Kidney epithelial cell (primary cell): Measurements from ENCODE around the gene ZSCAN25. TPM values are rescaled to one million over a fixed set of nuclear protein-coding genes. Genes with fewer than 3 reads are reported as not detected.
"Not testable (repeated sequence)": the region's sequence is repeated elsewhere in the genome, so short reads cannot be mapped to it uniquely, and the experiment has no call there.

Experiments
- DNase-seq: peaks from one replicate; pipeline ENCODE4 v3.0.0-alpha.2; 2010; ENCODE audit warnings: low read depth
- H3K27me3 ChIP-seq: 2 replicates; pipeline ENCODE4 v1.6.0; 2011; ENCODE audit warnings: low read length; ENCODE audit not compliant: control insufficient read depth, insufficient read depth
- H3K36me3 ChIP-seq: 2 replicates; pipeline ENCODE4 v1.5.1; 2011; ENCODE audit warnings: low read length; ENCODE audit not compliant: control insufficient read depth, insufficient read depth
- H3K4me3 ChIP-seq: 2 replicates; pipeline ENCODE4 v1.5.1; 2011; ENCODE audit warnings: low read depth, mild to moderate bottlenecking, control low read depth, low read length
- total RNA-seq: library from RNA; depleted of rRNA; stranded (reverse); fragments of >200 nt; gene quantifications from 2 replicates; pipeline ENCODE4 v1.2.3, GENCODE V29; 2015
- TF ChIP-seq, protein P1 (sequence below): IDR thresholded peaks from 2 replicates; pipeline ENCODE4 v1.5.1; 2011; ENCODE audit warnings: mild to moderate bottlenecking, moderate library complexity, low read length, control low read depth, inconsistent platforms; ENCODE audit not compliant: insufficient read depth, poor library complexity, severe bottlenecking

The ZSCAN25 gene
- total RNA-seq, 1 donor from 2014 or later, result 12.9 TPM

DNA sequence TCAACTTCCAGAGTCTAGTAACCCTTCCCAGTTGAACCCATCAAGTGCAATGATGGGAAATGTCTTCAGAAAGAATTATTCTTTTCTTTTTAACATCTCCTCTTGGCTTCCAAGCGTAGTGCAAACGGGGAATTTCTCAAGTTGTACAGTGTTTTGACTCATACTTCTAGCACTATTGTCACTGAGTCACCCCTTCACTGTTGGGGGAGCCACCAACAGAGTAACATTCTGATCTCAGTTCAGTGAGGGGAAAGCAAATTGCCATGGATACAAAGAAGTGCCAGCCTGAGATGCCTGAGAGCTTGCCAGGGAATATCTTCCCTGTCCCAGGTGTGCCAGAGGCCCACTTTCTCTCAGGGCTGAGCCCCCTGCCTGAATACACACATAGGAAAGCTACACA is 32.1 kb downstream of the ZSCAN25 start:
- TF ChIP-seq, protein P1, sequence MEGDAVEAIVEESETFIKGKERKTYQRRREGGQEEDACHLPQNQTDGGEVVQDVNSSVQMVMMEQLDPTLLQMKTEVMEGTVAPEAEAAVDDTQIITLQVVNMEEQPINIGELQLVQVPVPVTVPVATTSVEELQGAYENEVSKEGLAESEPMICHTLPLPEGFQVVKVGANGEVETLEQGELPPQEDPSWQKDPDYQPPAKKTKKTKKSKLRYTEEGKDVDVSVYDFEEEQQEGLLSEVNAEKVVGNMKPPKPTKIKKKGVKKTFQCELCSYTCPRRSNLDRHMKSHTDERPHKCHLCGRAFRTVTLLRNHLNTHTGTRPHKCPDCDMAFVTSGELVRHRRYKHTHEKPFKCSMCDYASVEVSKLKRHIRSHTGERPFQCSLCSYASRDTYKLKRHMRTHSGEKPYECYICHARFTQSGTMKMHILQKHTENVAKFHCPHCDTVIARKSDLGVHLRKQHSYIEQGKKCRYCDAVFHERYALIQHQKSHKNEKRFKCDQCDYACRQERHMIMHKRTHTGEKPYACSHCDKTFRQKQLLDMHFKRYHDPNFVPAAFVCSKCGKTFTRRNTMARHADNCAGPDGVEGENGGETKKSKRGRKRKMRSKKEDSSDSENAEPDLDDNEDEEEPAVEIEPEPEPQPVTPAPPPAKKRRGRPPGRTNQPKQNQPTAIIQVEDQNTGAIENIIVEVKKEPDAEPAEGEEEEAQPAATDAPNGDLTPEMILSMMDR, result no peak
- Histone ChIP-seq H3K27me3 (no peaks in the 10 kb centered on the region), H3K36me3 (no peaks in the 10 kb centered on the region), H3K4me3 (no peak overlapping the region)
- DNase-seq, result no peak

DNA sequence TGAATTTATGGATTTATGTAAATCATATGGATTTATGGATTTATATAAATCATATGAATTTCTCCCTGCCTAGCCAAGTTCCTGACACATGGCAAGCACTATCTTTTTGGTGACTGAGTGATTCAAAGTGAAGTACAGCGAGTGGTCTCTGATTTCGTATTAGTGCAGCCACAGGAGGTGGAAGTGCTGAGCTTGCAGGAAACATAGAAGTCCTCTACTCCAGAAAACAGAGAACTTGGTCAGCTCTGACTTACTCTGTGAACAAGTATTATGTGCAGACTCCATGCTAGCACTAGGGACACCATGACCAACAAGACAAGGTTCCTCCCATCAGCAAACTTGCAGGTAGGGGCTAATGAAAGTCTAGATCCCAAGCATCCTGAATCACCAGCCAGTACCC is 34.5 kb downstream of the ZSCAN25 start:
- DNase-seq, result no peak
- TF ChIP-seq, protein P1, result no peak
- no peaks in the 10 kb centered on the region for H3K27me3 ChIP-seq
- H3K4me3 ChIP-seq, result no peak overlapping the region
- H3K36me3 ChIP-seq, result no peaks in the 10 kb centered on the region

DNA sequence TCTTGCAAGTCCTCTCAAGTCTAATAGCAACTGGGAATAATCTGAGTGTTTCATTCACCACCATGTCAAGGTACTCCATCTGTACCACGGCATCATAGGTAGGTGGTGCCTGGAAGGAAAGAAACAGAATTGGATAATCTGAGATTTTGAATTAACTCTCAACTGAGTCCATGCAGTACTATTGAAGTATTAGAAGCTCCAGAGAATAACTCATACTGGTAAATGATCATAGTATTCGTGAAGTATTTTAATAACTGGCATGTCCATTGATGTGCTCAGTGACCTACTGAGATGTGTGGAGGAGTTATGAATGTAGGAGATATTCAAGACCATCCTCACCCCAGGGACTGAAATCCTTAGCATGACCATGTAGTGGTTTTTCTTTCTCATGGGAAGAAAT is 35.9 kb downstream of the ZSCAN25 start:
- Histone ChIP-seq H3K36me3 (no peaks in the 10 kb centered on the region), H3K27me3 (no peaks in the 10 kb centered on the region), H3K4me3 (no peak overlapping the region)
- no peak for DNase-seq
- TF ChIP-seq, protein P1, result no peak

DNA sequence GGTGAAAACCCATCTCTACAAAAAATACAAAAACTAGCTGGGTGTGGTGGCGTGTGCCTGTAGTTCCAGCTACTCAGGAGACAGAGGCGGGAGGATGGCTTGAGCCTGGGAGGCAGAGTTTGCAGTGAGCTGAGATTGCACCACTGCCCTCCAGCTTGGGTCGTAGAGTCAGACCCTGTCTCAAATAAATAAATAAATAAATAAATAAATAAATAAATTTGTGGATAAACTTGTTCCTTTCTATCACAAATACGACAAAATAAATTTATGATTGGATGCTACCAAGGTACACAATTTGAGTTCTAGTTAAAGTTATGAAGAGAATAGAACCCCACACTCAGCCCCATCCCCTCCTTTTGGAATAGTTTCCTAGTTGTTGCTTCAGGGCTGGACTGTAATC is 36.5 kb downstream of the ZSCAN25 start:
- not testable (repeated sequence) for H3K4me3 ChIP-seq, H3K27me3 ChIP-seq, H3K36me3 ChIP-seq, DNase-seq

DNA sequence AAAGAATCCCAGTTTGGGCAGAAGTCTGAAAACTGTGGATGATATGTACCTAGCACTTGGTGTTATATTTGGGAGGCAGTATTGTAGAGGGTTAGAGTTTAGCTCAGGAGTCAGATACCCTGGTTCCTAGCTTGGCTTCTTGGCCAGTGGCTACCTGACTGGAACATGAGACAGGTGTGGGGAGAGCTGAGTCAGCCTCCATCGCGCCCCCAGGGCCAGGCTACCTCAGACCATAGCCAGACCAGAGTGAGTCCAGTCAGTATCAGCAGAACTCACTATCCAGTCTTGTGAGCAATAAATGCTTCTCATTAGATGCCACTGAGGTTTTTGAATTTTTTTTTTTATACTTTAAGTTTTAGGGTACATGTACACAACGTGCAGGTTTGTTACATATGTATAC is 37.0 kb downstream of the ZSCAN25 start:
- Histone ChIP-seq H3K36me3 (no peaks in the 10 kb centered on the region), H3K27me3 (no peaks in the 10 kb centered on the region), H3K4me3 (no peak overlapping the region)
- TF ChIP-seq, protein P1, result no peak
- no peak for DNase-seq

DNA sequence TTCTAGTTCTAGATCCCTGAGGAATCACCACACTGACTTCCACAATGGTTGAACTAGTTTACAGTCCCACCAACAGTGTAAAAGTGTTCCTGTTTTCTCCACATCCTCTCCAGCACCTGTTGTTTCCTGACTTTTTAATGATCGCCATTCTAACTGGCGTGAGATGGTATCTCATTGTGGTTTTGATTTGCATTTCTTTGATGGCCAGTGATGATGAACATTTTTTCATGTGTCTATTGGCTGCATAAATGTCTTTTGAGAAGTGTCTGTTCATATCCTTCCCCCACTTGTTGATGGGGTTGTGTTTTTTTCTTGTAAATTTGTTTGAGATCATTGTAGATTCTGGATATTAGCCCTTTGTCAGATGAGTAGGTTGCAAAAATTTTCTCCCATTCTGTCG is 37.9 kb downstream of the ZSCAN25 start:
- not testable (repeated sequence) for DNase-seq, H3K27me3 ChIP-seq, H3K36me3 ChIP-seq

DNA sequence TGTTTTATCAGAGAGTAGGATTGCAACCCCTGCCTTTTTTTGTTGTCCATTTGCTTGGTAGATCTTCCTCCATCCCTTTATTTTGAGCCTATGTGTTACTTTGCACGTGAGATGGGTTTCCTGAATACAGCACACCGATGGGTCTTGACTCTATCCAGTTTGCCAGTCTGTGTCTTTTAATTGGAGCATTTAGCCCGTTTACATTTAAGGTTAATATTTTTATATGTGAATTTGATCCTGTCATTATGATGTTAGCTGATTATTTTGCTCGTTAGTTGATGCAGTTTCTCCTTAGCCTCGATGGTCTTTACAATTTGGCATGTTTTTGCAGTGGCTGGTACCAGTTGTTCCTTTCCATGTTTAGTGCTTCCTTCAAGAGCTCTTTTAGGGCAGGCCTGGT is 41.1 kb downstream of the ZSCAN25 start:
- H3K4me3 ChIP-seq, H3K36me3 ChIP-seq, DNase-seq, H3K27me3 ChIP-seq: not testable (repeated sequence)

More for the DNA sequence above, 37.9 kb downstream of the ZSCAN25 start:
- H3K4me3 ChIP-seq, result not testable (repeated sequence)
